ENCODE data around the gene NR0B2.
"Not testable (repeated sequence)": the region's sequence is repeated elsewhere in the genome, so short reads cannot be mapped to it uniquely, and the experiment has no call there.

The NR0B2 gene

GRCh38 chr1:26913754-26914619 lies at the start of gene NR0B2:
Gene NR0B2, minus strand, starts transcription at chr1:26913975. Its CDS starts 35 bp downstream, at chr1:26913940.
- no peak for DNase-seq

GRCh38 chr1:26961826-26962225 lies 48.1 kb upstream of the NR0B2 start:
- no peak for DNase-seq

GRCh38 chr1:26960625-26960966 lies 46.8 kb upstream of the NR0B2 start:
- no peak for DNase-seq

DNA sequence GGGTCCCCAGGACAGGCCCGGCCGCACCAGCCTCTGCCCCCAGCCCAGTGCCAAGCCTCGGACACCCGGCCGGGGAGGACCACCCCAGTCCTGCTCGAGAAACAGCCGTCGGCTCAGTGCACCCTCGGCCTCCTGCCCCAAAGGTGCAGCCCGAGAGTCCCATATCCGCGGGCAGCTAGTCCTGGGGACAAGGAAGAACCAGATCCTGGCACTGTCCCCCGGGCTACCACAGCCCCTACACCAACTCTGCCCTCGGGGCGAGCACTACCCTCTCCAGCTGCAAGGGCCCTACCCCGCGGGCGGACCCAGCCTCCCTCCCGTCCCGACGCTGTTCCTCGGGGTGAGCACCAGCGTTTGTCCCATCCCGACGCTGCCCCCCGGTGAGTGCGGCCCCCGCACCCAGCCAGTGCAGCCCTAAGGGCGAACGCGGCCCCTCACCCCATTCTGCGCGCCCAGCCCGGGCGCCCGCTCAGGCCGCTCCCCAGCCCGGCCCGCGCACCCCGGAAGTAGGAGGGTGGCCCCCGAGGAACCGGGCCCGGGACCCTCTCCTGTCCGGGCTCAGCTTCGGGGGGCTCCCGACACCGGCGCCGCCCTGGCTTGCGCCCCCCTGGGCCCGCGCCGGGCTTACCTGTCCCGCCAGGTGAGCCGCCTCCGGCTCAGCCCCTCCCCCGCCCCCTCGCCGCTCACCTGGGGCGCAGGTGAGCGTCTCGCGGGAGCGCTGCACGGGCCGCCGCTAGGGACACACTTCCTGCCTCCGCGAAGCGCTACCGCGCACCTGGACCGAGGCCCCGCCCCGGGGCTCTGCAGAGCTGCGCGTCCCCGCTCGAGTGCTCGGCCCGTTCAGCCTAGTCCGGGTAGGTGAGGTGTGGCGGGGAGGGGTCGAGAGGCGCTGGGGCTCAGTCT lies 46.2 kb upstream of the NR0B2 start, which contains the start of gene KDF1:
Gene KDF1 (minus strand): TSS at position 747 of the 903 bp plus-strand sequence. CDS start 8,088 bp downstream, outside the sequence.
- DNase-seq: peak; percentile 65

DNA sequence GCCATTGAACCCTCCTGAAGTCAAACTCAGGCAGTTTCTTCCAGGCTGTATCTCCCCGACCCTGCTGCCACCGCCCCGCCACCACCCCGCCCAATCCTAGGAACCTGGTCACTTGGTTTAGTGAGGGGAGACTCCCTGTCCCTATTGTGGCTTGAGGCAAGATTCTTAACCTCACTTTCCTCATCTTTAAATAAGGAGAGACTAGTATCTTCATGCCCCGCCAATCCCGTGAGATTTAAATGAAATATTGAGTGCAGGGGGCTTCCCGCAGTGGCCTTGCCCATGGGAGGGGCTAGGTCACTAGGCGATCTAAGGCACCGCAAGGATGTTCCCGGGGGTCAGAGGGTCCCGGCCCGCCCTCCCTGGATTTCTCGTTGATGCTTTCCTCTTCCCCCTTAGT lies 45.5 kb upstream of the NR0B2 start:
- no peak for DNase-seq

DNA sequence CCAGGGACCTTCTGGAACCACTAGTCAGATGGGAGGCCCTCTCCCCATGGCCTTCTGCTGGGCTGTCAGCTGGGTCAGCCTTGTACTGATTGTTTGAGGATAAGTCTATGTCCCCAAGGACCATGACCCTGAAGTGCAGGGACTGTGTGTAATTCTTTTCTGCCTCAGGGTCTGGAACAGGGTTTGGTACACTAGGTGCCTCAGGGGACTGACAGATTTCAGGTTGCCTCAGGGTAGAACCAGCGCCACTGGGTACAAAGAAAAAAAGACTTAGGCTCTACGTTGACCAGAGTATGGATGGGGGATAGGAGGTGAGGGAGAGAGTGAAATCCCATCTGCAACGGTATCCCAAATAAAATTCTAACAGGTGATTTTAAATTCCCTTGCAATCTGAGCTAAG lies 43.5 kb upstream of the NR0B2 start:
- no peak for DNase-seq

GRCh38 chr1:26956321-26956720 lies 42.5 kb upstream of the NR0B2 start:
- no peak for DNase-seq

- no peak for DNase-seq
These were observed 39.6 kb upstream of the NR0B2 start for GRCh38 chr1:26953374-26953773.

DNA sequence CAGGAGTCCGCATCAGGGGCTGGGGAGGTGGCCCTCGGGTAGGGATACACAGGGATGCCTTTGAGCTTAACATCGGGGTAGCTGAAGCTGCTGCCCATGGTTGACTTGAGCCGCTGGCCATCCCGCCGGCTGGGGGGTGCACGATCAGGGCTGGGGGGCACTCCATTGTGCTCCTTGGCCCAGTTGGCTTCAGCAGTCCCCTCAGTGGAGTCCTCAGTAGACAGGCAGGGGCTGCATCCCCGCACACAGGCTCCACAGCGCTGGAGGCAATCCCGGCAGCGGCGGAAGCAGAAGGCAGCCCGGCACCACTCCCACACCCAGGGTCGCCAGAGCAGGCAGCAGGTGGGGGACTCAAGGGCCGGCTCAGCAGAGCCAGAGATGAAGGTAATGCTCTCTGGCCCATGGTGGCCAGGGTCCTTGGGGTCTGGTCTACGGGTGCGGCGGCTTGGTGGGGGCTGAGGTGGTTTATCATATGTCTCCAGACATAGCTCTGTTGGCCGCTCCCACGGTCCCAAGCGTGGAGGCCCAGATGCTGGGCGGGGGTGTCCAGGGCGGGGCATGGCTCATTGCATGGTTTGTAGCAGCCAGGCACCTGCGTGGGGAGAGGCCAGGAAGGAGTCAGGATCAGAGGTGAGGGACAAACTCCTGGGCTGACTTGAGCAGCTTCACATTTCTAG lies 38.2 kb upstream of the NR0B2 start:
- no peak for DNase-seq

DNA sequence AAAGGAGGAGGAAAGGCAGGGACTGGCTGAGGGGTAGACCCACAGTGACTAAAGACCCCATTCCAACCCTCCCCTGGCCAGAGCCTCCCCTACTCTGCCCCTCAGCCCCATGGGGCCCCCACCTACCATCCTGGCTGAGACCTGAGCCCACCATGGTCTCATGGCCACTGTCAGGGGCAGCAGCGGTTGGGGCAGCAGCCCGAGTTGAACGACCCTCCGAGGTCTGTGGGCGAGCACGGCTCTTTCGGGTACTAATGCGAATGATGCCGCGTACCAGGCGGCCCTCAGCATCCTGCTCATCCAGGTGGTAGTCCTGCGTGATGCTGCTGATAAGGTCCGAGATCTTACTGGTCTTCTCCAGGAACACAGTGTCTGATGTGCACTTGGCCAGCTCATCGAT lies 37.4 kb upstream of the NR0B2 start:
- no peak for DNase-seq

DNA sequence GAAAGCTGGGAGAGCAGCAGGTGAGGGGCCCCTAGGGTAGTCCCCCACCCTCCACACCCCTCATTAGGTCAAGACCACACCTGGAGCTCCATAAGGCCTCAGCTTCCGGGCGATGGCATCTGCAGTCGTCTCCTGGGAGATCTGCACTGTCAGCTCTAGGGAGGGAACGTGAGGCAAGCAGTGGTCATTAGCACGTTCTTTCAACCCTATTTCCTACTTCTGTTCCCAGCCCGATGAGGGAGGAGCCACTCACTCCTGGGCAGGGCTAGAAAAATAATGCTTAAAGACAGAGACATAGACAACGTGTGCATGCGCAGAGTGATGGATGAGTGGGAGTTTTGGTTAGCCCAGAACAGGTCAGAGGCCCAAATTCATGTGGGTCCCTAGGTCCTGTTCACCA lies 36.8 kb upstream of the NR0B2 start:
- no peak for DNase-seq

DNA sequence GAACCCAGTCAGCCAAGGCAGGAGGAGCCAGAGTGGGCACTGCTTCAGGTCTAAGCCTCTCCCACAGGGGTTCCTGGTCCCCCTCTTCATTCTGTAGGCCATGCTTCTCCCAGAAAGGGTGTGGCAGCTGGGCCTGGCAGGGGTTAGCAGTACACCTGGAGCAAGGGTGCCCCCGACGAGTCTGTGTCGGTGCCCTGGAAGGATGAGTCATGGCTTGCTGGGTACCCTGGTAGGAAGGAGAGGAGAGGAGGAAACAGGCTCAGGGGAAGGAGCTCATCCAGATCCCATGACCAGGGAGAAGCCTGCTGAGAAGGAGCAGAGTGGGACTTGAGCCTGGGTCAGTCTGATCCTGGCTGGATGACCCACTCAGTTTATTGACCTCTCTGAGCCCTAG lies 36.1 kb upstream of the NR0B2 start:
- no peak for DNase-seq

DNA sequence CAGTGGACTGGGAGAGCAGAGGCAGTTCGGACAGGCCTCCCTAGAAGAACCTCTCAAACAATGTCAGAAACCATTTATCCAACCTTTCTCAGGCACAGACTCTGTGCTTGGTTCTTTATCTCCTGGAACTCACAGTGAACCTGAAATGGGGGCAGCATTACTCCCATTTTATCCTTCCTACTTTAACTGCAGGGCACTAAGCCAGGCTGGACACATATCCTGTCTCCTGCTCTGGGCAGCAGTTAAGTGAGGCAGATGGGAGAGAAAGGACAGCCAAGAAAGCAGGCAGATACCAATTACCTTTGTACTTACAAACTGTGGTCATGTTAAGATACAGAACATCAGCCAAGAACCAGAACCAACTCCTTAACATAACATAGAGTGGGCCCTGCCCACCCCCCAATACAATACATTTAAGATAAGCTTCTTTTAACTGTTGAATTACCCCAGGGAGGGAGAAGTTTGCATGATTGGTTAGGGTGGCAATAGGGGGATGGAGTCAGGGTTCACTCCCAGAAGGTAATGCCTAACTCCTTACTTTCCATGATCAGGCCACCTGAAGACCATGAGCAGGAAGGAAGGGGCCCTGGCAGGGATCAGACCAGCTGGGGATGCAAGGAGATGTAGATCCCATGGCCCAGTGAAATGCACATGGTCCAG lies 35.6 kb upstream of the NR0B2 start:
- DNase-seq: no peak

DNA sequence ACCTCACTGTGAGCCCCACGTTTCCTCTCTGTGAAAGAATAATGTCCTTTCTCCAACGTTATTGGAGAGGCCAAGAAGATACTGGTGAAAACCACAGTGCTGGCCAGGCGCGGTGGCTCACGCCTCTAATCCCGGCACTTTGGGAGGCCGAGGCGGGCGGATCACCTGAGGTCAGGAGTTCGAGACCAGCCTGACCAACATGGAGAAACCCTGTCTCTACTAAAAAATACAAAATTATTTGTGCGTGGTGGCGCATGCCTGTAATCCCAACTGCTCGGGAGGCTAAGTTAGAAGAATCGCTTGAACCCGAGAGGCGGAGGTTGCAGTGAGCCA lies 34.9 kb upstream of the NR0B2 start:
- not testable (repeated sequence) for DNase-seq

- DNase-seq: no peak
These were observed 32.5 kb upstream of the NR0B2 start for GRCh38 chr1:26946270-26946669.

DNA sequence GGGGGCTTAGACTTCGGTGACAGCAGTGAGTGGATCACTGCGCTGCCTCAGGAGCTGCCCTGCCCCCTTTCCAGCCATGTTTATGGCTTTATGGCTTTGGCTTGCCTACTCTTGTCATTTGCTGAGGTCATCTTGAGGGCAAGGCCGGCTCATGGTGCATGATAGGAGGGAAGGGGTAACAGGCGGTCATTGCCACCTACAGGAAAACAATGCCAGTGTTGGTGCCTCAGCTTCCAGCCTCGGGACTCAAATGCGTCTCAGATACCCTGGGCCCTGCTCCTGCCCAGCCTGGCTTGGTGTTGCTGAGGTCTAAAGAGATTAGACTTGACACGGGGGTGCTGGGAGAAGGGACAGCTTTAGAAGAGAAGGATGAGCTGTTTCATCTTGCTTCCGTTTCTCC lies 32.0 kb upstream of the NR0B2 start:
- DNase-seq: no peak

- no peak for DNase-seq
These were observed 31.4 kb upstream of the NR0B2 start for GRCh38 chr1:26945138-26945537.

GRCh38 chr1:26942656-26943055 lies 28.9 kb upstream of the NR0B2 start:
- DNase-seq: no peak

GRCh38 chr1:26941311-26941710 lies 27.5 kb upstream of the NR0B2 start:
- no peak for DNase-seq

DNA sequence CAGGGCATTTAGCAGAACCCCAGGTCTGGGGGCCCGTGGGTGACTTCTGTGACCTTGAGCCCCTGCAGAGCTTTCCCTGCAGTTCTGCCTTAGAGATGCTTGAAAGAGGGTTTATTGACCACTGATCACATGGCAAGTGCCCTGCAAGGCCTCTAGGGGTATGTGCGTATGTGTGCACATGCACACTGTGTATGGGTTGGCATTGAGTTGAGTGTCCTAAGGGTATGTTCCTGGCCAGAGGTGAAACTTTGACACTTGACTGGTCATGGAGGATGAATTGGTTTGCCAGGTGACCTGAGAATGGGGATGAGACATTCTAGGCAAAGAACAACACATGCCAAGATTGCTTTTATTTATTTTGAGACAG lies 24.9 kb upstream of the NR0B2 start:
- no peak for DNase-seq

GRCh38 chr1:26938004-26938658 lies 24.4 kb upstream of the NR0B2 start:
- DNase-seq: no peak

DNA sequence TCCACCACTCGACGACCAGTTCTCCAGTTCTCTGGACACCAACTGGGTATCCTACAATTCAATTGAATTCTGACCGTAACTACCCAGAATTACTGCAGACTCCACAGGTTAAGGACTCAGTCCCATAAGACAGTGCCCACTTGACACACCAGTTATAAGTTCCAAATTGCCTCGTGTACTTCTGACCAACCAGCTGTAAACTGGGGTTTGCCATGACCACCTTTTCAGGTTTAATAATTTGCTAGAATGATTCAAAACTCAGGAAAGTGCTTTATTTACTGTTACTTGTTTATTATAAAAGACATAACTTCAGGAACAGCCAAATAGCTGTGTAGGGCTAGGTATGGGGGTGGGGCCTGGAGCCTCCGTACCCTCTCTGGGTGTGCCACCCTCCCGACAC lies 23.0 kb upstream of the NR0B2 start:
- no peak for DNase-seq

GRCh38 chr1:26932531-26932930 lies 18.8 kb upstream of the NR0B2 start:
- DNase-seq: no peak

All from CD4-positive, alpha-beta T cell treated with Interleukin-15 for 1 hour (primary cell).